Mammary epithelial cell (primary cell): ENCODE data around the gene WNK1.

Experiments
- EZH2 ChIP-seq: IDR thresholded peaks from 2 replicates; pipeline ENCODE4 v1.6.1; 2012; ENCODE audit warnings: low read length, inconsistent platforms, borderline replicate concordance
- TF ChIP-seq, protein P1 (sequence below), 2 donors: IDR thresholded peaks in 1 of 2; conservative IDR thresholded peaks in 1 of 2; 2 replicates each; pipeline ENCODE4 v1.5.1; 2011 to 2012; ENCODE audit warnings: inconsistent platforms in 2 of 2, low read length in 2 of 2, mild to moderate bottlenecking in 2 of 2, control low read depth in 1 of 2, low read depth in 1 of 2; ENCODE audit not compliant: insufficient read depth in 1 of 2; ENCODE audit errors: extremely low read depth in 1 of 2

GRCh38 chr12:795305-795704, 42.9 kb downstream of the WNK1 start:
- TF ChIP-seq, protein P1, sequence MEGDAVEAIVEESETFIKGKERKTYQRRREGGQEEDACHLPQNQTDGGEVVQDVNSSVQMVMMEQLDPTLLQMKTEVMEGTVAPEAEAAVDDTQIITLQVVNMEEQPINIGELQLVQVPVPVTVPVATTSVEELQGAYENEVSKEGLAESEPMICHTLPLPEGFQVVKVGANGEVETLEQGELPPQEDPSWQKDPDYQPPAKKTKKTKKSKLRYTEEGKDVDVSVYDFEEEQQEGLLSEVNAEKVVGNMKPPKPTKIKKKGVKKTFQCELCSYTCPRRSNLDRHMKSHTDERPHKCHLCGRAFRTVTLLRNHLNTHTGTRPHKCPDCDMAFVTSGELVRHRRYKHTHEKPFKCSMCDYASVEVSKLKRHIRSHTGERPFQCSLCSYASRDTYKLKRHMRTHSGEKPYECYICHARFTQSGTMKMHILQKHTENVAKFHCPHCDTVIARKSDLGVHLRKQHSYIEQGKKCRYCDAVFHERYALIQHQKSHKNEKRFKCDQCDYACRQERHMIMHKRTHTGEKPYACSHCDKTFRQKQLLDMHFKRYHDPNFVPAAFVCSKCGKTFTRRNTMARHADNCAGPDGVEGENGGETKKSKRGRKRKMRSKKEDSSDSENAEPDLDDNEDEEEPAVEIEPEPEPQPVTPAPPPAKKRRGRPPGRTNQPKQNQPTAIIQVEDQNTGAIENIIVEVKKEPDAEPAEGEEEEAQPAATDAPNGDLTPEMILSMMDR (conservative IDR thresholded peaks at IDR 0.05 in 1 of 2, IDR thresholded peaks at IDR 0.05 in 1 of 2; ENCODE audit: extremely low read depth in 1 of 2, insufficient read depth in 1 of 2, low read depth in 1 of 2, low read length in 2 of 2): no peak
- no peak for TF ChIP-seq EZH2
